ENCODE measurements around the gene CIC.

The CIC gene

DNA sequence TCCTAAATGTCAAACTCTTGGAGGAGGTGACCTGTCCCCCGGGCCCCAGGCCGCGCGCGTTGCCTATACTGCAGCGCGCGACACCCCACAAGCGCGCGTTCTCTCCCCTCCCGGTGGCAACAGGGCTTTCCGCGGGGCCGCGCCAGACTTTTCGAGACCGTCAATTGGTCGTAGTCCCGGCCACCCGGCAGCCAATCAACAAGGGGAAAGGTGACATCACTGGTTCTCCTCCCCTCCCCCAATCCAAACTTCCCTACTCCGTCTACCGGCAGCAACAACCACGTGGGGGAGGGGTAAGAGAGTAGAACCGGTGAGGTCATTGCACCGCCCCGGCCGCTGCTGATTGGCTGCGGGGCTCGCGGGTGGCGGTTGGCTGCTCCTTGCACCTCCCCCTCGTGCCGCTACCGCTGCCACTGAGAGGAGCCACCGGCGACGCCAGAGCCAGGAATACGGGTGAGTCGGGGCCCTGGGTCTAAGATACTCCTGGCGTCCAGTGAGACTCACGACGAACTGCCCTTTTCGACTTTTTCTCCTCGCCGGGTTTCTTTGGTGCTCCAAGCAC lies 829 bp upstream of the CIC start:
- TF ChIP-seq, protein P1, sequence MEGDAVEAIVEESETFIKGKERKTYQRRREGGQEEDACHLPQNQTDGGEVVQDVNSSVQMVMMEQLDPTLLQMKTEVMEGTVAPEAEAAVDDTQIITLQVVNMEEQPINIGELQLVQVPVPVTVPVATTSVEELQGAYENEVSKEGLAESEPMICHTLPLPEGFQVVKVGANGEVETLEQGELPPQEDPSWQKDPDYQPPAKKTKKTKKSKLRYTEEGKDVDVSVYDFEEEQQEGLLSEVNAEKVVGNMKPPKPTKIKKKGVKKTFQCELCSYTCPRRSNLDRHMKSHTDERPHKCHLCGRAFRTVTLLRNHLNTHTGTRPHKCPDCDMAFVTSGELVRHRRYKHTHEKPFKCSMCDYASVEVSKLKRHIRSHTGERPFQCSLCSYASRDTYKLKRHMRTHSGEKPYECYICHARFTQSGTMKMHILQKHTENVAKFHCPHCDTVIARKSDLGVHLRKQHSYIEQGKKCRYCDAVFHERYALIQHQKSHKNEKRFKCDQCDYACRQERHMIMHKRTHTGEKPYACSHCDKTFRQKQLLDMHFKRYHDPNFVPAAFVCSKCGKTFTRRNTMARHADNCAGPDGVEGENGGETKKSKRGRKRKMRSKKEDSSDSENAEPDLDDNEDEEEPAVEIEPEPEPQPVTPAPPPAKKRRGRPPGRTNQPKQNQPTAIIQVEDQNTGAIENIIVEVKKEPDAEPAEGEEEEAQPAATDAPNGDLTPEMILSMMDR (IDR thresholded peaks at IDR 0.05) = peak; percentile 47
- Histone ChIP-seq H3K27ac (peak overlapping the region; percentile 99), H3K27me3 (no peaks in the 10 kb centered on the region), H3K4me3 (ENCODE audit: low read depth in 1 of 2, low read length in 1 of 2) (peak overlapping the region; percentile 77 to 83), H3K9me3 (no peaks in the 10 kb centered on the region), H3K36me3 (peaks cover 18% of the 10 kb centered on the region), H3K4me1 (ENCODE audit: control insufficient read depth in 1 of 2, insufficient read depth in 1 of 2, low read depth in 1 of 2, low read length in 1 of 2) (peaks cover 32 to 39% of the 10 kb centered on the region in 2 experiments)

DNA sequence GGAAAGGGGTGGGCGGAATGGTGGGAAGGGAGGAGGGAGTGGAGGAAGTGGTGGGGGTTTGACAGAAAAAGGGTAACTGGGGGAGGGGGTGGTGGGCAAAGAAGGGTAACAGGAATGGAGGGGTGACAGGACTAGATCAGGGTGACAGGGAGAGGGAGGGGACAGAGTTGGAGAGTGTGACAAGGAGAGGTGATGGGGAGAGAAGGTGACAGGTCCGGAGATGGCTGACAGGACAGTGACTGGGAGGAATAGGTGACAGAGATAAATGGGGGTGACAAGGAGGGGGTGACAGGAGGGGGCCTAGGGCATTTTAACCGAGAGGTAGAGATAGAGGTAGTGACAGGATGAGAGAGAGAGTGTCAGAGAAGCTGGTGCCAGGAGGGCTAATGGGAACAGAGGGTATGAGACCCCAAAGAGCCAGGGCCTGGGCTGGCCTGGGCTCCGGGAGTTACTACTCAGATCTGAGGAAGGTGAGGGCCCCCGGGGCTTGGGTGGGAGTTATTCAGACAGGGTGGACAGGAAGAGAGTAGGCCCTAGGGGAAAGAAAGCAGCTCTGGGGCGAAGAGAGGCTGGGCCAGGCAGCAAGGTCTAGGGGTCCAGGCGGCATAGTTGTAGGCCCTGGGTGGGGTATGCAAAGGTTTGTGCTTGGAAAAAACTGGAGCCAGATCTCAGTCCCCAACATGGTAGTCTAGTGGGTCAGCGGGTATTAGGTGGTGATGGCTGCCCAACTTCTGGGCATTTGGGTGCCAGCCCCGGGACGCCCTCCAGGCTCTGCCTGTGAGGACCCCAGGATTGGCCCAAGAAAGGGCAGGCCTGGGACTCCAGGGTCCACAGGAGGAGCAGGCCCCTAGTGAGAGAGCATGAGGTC lies 660 bp downstream of the CIC start:
- H3K4me3 ChIP-seq (ENCODE audit: low read depth in 1 of 2, low read length in 1 of 2) = peak overlapping the region; percentile 72 to 83
- no peaks in the 10 kb centered on the region for H3K9me3 ChIP-seq
- H3K36me3 ChIP-seq = peaks cover 33% of the 10 kb centered on the region
- TF ChIP-seq, protein P1 (IDR thresholded peaks at IDR 0.05) = no peak
- H3K27me3 ChIP-seq = no peaks in the 10 kb centered on the region
- peaks cover 32 to 39% of the 10 kb centered on the region in 2 experiments for H3K4me1 ChIP-seq (ENCODE audit: control insufficient read depth in 1 of 2, insufficient read depth in 1 of 2, low read depth in 1 of 2, low read length in 1 of 2)
- peak overlapping the region; percentile 99 for H3K27ac ChIP-seq

DNA sequence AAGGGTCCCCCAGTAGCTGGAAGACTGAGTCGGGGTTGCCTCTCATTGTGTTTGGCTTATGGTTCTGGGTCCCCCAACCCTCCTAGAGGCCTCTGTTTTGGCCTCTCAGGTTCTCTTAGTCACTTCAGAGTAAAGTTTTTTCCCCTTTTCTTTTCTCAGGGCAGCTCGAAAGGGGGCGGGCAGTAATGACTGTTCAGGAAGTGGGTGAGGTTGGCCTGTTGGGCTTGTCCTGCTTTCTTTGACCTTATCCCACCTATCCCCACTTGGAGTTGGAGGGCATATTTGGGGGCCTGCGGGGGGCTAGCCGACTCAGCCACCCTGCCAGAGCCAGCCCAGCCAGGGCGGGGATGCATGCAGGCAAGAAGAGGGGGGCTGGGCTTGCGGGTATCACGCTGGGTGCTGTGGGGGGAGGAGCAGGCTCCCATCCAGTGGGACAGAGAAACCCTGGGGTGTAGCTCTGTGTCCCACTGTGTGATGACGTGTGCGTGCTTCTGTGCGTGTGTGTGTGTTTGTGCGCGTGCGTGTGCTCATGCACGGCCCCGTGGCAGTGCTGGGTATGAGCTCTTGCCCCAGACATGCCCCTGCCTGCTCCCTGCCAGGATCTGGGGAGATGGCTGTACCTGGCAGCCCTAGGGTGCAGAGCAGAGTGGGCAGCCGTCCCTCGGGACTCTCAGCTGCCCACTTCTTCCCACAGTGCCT lies 1.4 kb downstream of the CIC start:
- TF ChIP-seq, protein P1 (IDR thresholded peaks at IDR 0.05) = peak; percentile 29
- peak overlapping the region; percentile 72 to 83 for H3K4me3 ChIP-seq (ENCODE audit: low read depth in 1 of 2, low read length in 1 of 2)
- H3K4me1 ChIP-seq (ENCODE audit: control insufficient read depth in 1 of 2, insufficient read depth in 1 of 2, low read depth in 1 of 2, low read length in 1 of 2) = peaks cover 32 to 39% of the 10 kb centered on the region in 2 experiments
- peak overlapping the region; percentile 99 for H3K27ac ChIP-seq
- no peaks in the 10 kb centered on the region for H3K9me3 ChIP-seq
- no peaks in the 10 kb centered on the region for H3K27me3 ChIP-seq
- H3K36me3 ChIP-seq = peaks cover 39% of the 10 kb centered on the region

DNA sequence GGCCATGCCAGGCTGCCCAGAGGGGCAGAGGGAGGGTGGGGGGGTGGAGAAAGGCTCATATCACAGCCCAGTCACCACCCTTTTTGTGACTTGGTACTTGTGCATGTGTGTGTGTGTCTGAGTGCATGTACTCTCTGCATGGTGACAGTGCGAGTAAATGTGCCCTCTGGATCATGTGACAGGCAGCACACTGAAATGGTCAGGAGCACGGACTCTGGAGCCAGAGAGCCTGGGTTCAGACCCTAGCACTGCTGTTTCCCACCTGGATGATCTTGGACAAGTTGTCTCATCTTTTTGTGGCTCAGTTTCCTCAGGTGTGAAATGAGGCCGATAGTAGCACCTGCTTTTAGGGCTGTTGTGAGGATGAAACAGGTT lies 2.0 kb downstream of the CIC start:
- no peaks in the 10 kb centered on the region for H3K27me3 ChIP-seq
- peak overlapping the region; percentile 99 for H3K27ac ChIP-seq
- peaks cover 40% of the 10 kb centered on the region for H3K36me3 ChIP-seq
- peaks cover 32 to 41% of the 10 kb centered on the region in 2 experiments for H3K4me1 ChIP-seq (ENCODE audit: control insufficient read depth in 1 of 2, insufficient read depth in 1 of 2, low read depth in 1 of 2, low read length in 1 of 2)
- TF ChIP-seq, protein P1 (IDR thresholded peaks at IDR 0.05) = no peak
- no peaks in the 10 kb centered on the region for H3K9me3 ChIP-seq
- peak overlapping the region; percentile 72 to 83 for H3K4me3 ChIP-seq (ENCODE audit: low read depth in 1 of 2, low read length in 1 of 2)

DNA sequence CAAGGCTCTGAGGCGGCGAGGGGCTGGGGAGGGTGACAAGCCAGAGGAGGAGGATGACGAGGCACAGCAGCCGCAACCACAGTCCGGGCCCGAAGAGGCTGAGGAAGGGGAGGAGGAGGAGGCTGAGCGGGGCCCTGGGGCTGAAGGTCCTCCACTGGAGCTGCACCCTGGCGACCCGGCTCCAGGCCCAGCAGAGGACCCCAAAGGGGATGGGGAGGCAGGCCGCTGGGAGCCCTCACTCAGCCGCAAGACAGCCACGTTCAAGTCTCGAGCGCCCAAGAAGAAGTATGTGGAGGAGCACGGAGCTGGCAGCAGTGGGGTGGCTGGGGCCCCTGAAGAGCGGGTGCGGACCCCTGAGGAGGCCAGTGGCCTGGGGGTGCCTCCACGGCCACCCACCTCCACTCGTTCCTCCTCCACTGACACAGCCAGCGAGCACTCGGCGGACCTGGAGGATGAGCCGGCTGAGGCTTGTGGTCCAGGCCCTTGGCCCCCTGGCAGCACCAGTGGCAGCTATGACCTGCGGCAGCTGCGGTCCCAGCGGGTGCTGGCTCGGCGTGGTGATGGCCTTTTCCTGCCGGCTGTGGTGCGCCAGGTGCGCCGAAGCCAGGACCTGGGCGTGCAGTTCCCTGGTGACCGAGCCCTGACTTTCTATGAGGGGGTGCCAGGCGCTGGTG lies 2.9 kb downstream of the CIC start:
- Histone ChIP-seq H3K27me3 (no peaks in the 10 kb centered on the region), H3K4me3 (ENCODE audit: low read depth in 1 of 2, low read length in 1 of 2) (no peak overlapping the region), H3K36me3 (peaks cover 50% of the 10 kb centered on the region), H3K9me3 (no peaks in the 10 kb centered on the region), H3K4me1 (ENCODE audit: control insufficient read depth in 1 of 2, insufficient read depth in 1 of 2, low read depth in 1 of 2, low read length in 1 of 2) (peaks cover 32 to 47% of the 10 kb centered on the region in 2 experiments), H3K27ac (peak overlapping the region; percentile 99)
- TF ChIP-seq, protein P1 (IDR thresholded peaks at IDR 0.05) = no peak

Data from neutrophil (primary cell).